ENCODE measurements around the gene MLPH.

DNA sequence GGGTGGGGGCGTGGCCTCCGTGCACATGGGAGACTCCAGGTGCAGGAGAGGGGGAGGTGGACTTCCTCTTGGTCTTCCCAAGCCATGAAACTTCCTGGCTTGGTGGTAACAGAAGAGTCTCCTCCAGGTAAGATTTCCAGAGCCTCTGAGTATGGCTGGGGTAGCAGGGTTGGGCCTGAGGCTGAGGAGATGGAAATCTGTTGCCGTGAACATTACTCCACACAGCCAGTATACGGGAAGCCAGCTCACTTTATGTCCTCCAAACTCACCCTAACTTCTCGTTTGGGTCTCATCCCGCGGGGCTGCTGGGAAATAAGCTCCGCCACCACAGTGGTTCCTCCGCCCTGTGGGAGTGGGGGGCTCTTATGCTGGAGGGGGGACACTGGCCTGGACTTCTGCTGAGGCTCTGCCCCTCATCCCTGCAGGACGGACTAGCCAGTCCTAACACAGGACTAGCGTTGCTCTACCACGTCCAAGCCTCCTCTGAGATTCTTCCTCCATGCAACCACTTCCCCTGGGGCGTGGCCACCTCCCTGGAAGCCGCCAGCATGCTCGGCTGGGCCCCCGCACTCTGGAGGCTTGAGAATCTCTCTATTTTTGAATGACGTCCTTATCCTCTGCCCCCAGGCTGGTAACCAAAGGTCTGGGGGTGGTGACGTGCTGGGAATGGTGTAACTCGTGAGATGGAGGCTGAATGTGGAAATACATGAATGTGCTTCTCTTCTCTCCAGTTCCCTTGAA lies 104.3 kb downstream of the MLPH start:
- TF ChIP-seq, protein P1, sequence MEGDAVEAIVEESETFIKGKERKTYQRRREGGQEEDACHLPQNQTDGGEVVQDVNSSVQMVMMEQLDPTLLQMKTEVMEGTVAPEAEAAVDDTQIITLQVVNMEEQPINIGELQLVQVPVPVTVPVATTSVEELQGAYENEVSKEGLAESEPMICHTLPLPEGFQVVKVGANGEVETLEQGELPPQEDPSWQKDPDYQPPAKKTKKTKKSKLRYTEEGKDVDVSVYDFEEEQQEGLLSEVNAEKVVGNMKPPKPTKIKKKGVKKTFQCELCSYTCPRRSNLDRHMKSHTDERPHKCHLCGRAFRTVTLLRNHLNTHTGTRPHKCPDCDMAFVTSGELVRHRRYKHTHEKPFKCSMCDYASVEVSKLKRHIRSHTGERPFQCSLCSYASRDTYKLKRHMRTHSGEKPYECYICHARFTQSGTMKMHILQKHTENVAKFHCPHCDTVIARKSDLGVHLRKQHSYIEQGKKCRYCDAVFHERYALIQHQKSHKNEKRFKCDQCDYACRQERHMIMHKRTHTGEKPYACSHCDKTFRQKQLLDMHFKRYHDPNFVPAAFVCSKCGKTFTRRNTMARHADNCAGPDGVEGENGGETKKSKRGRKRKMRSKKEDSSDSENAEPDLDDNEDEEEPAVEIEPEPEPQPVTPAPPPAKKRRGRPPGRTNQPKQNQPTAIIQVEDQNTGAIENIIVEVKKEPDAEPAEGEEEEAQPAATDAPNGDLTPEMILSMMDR (conservative IDR thresholded peaks at IDR 0.05): no peak
- no peak for TF ChIP-seq EZH2 (IDR thresholded peaks at IDR 0.05; ENCODE audit: low read depth)

All from PC-9 (cell line).